T-cell (primary cell): ENCODE data around the gene C2orf72. TPM values are rescaled to one million over a fixed set of nuclear protein-coding genes. Genes with fewer than 3 reads are reported as not detected.

Experiments used
- ATAC-seq, 4 experiments: fragments of 200-7000 bp in 3 of 4; fragments of 150-1000 bp in 1 of 4; cut with Tn5 transposase; replicated peaks in 1 of 4; 1 replicate in 3 of 4; 2 replicates in 1 of 4; pipeline ENCODE4 v1.10.0; 2021; ENCODE audit warnings: moderate library complexity in 3 of 4, mild to moderate bottlenecking in 2 of 4, moderate number of reproducible peaks in 1 of 4
- CTCF ChIA-PET, 2 donors: fragments of 300-600 bp; sonication (Branson Sonifier 250); formaldehyde crosslinking; loops; one replicate each; lab custom pipeline; 2022; ENCODE audit warnings: antibody characterized with exemption in 2 of 2; lab: Charles Lee
- POLR2A ChIA-PET, 2 donors: fragments of 300-600 bp; sonication (Branson Sonifier 250); formaldehyde crosslinking; loops; one replicate each; lab custom pipeline; 2022; ENCODE audit warnings: antibody characterized with exemption in 2 of 2; lab: Charles Lee
- DNase-seq, 35 experiments: peaks; one replicate each; pipeline versions ENCODE4 v3.0.0 to v3.0.0-alpha.2; 2013 to 2023
- H3K27ac ChIP-seq: one replicate; pipeline ENCODE4 v1.5.1; 2013; ENCODE audit warnings: low read length
- H3K27me3 ChIP-seq, 2 experiments: replicated peaks in 1 of 2; 1 replicate in 1 of 2; 2 replicates in 1 of 2; pipeline versions ENCODE4 v1.6.1 to v1.7.0; 2013; ENCODE audit warnings: low read length in 1 of 2, mixed read lengths in 1 of 2; ENCODE audit not compliant: control insufficient read depth in 2 of 2, insufficient read depth in 2 of 2; ENCODE audit errors: extremely low read depth in 1 of 2
- H3K36me3 ChIP-seq, 2 donors: 1 replicate in 1 of 2; 2 replicates in 1 of 2; pipeline versions ENCODE4 v1.6.1 to v1.7.0; 2013; ENCODE audit warnings: low read length in 1 of 2; ENCODE audit not compliant: control insufficient read depth in 2 of 2, insufficient read depth in 1 of 2; ENCODE audit errors: extremely low read depth in 1 of 2
- H3K4me1 ChIP-seq, 2 experiments: 1 replicate in 1 of 2; 2 replicates in 1 of 2; pipeline versions ENCODE4 v1.6.1 to v1.7.0; 2013; ENCODE audit warnings: low read length in 2 of 2, mixed read lengths in 1 of 2; ENCODE audit not compliant: insufficient read depth in 2 of 2, control insufficient read depth in 1 of 2; ENCODE audit errors: extremely low read depth in 1 of 2
- H3K4me3 ChIP-seq, 2 donors: 1 replicate in 1 of 2; 2 replicates in 1 of 2; pipeline versions ENCODE4 v1.5.1 to v1.7.0; 2013; ENCODE audit warnings: mild to moderate bottlenecking in 2 of 2, low read length in 1 of 2, moderate library complexity in 1 of 2; ENCODE audit not compliant: control insufficient read depth in 1 of 2; ENCODE audit errors: extremely low read depth in 1 of 2
- H3K9me3 ChIP-seq: 2 replicates; pipeline ENCODE4 v1.7.0; 2013
- H3K27ac Mint-ChIP-seq, 2 donors: one replicate each; pipeline ENCODE4 v1.8.0; 2020 to 2021; ENCODE audit warnings: mild to moderate bottlenecking in 2 of 2, mixed read lengths in 2 of 2
- H3K27me3 Mint-ChIP-seq, 2 donors: one replicate each; pipeline ENCODE4 v1.8.0; 2021 to 2022; ENCODE audit warnings: mixed read lengths in 2 of 2
- H3K36me3 Mint-ChIP-seq: one replicate; pipeline ENCODE4 v1.8.0; 2021; ENCODE audit warnings: mixed read lengths
- H3K4me1 Mint-ChIP-seq, 3 donors: one replicate each; pipeline ENCODE4 v1.8.0; 2020 to 2022; ENCODE audit warnings: mixed read lengths in 3 of 3, mild to moderate bottlenecking in 1 of 3
- H3K4me3 Mint-ChIP-seq, 3 donors: one replicate each; pipeline ENCODE4 v1.8.0; 2020 to 2022; ENCODE audit warnings: mild to moderate bottlenecking in 3 of 3, mixed read lengths in 3 of 3, moderate library complexity in 3 of 3
- H3K9me3 Mint-ChIP-seq, 3 donors: one replicate each; pipeline ENCODE4 v1.8.0; 2020 to 2022; ENCODE audit warnings: mixed read lengths in 3 of 3
- WGBS: methylation state at CpG from one replicate; pipeline ENCODE4 v1.1.5; 2013; ENCODE audit warnings: missing lambda C conversion rate; ENCODE audit not compliant: insufficient coverage; 5-methylcytosine and 5-hydroxymethylcytosine counted together
- total RNA-seq, 35 experiments: library from RNA in 6 of 35; stranded (reverse) in 6 of 35; fragments of 120-200 nt in 1 of 35; gene quantifications; one replicate each; pipeline versions ENCODE4 v1.2.1 to v1.2.4 and lab custom pipeline; 2013 to 2026

Gene C2orf72
- total RNA-seq, 5 donors from 2014 or later (not counting 1 experiment from before 2014, with no cell fraction given): 0.13 to 0.20 TPM; not detected in 3

GRCh38 chr2:231010201-231010730 is 27.1 kb upstream of the C2orf72 start:
- H3K27me3 Mint-ChIP-seq: peaks cover 7 to 17% of the 10 kb centered on the region in 2 donors
- ATAC-seq: no peak

GRCh38 chr2:231011526-231011925 is 25.8 kb upstream of the C2orf72 start:
- no peak for DNase-seq
- H3K27ac ChIP-seq: no peak overlapping the region
- H3K4me3 ChIP-seq: no peak overlapping the region
- Mint-ChIP-seq H3K27ac (no peak overlapping the region), H3K27me3 (peaks cover 7 to 23% of the 10 kb centered on the region in 2 donors), H3K36me3 (no peaks in the 10 kb centered on the region), H3K4me1 (no peaks in the 10 kb centered on the region), H3K9me3 (no peaks in the 10 kb centered on the region), H3K4me3 (no peak overlapping the region)
- no peaks in the 10 kb centered on the region for H3K4me1 ChIP-seq
- peaks cover 2 to 47% of the 10 kb centered on the region in 2 experiments for H3K27me3 ChIP-seq
- ChIA-PET POLR2A (no interaction called here), CTCF (no interaction called here)
- 100% methylated on average over 1 of the region's 2 CpGs for WGBS
- ATAC-seq: no peak
- no peaks in the 10 kb centered on the region for H3K9me3 ChIP-seq
- H3K36me3 ChIP-seq: no peaks in the 10 kb centered on the region

More at GRCh38 chr2:231010201-231010730, 27.1 kb upstream of the C2orf72 start:
- H3K27me3 ChIP-seq: peaks cover 2 to 34% of the 10 kb centered on the region in 2 experiments
- no peak overlapping the region for H3K4me3 Mint-ChIP-seq
- no peaks in the 10 kb centered on the region for H3K36me3 ChIP-seq
- H3K27ac Mint-ChIP-seq: no peak overlapping the region
- no peak overlapping the region for H3K27ac ChIP-seq
- no peaks in the 10 kb centered on the region for H3K9me3 ChIP-seq
- peaks cover 0 to 4% (median 4%) of the 10 kb centered on the region in 3 donors for H3K9me3 Mint-ChIP-seq
- no peaks in the 10 kb centered on the region for H3K36me3 Mint-ChIP-seq
- POLR2A ChIA-PET: no interaction called here
- H3K4me3 ChIP-seq: no peak overlapping the region
- CTCF ChIA-PET: no interaction called here
- WGBS: 89% methylated on average over 2 of the region's 2 CpGs
- H3K4me1 Mint-ChIP-seq: no peaks in the 10 kb centered on the region
- no peaks in the 10 kb centered on the region for H3K4me1 ChIP-seq
- DNase-seq: no peak

- no peak for ATAC-seq
- WGBS: no CpG with 5 or more reads among the region's 3 CpGs
- POLR2A ChIA-PET: no interaction called here
- no peak for DNase-seq
- Mint-ChIP-seq H3K4me1 (no peaks in the 10 kb centered on the region), H3K27me3 (peaks cover 9 to 30% of the 10 kb centered on the region in 2 donors), H3K4me3 (no peak overlapping the region), H3K9me3 (no peaks in the 10 kb centered on the region), H3K36me3 (no peaks in the 10 kb centered on the region), H3K27ac (no peak overlapping the region)
- CTCF ChIA-PET: no interaction called here
- no peak overlapping the region for H3K27ac ChIP-seq
- peaks cover 2 to 51% of the 10 kb centered on the region in 2 experiments for H3K27me3 ChIP-seq
- no peaks in the 10 kb centered on the region for H3K9me3 ChIP-seq
- H3K4me3 ChIP-seq: no peak overlapping the region
- H3K4me1 ChIP-seq: no peaks in the 10 kb centered on the region
- H3K36me3 ChIP-seq: no peaks in the 10 kb centered on the region
Observed at GRCh38 chr2:231012463-231012862, 24.9 kb upstream of the C2orf72 start.

- H3K27ac Mint-ChIP-seq: no peak overlapping the region
- H3K9me3 ChIP-seq: no peaks in the 10 kb centered on the region
Observed at GRCh38 chr2:231013820-231014219, 23.5 kb upstream of the C2orf72 start.

GRCh38 chr2:231015478-231015877 is 21.8 kb upstream of the C2orf72 start:
- no peaks in the 10 kb centered on the region for H3K36me3 Mint-ChIP-seq
- H3K27me3 Mint-ChIP-seq: peaks cover 12 to 27% of the 10 kb centered on the region in 2 donors
- 77% methylated on average over 6 of the region's 7 CpGs for WGBS
- no peak overlapping the region for H3K27ac Mint-ChIP-seq
- H3K36me3 ChIP-seq: no peaks in the 10 kb centered on the region
- H3K9me3 ChIP-seq: no peaks in the 10 kb centered on the region
- H3K4me3 ChIP-seq: no peak overlapping the region
- H3K9me3 Mint-ChIP-seq: no peaks in the 10 kb centered on the region
- H3K4me3 Mint-ChIP-seq: no peak overlapping the region
- H3K27ac ChIP-seq: no peak overlapping the region
- H3K4me1 ChIP-seq: no peaks in the 10 kb centered on the region
- CTCF ChIA-PET: no interaction called here
- no peaks in the 10 kb centered on the region for H3K4me1 Mint-ChIP-seq
- POLR2A ChIA-PET: no interaction called here
- DNase-seq (no peak), ATAC-seq (no peak)
- peaks cover 2 to 35% of the 10 kb centered on the region in 2 experiments for H3K27me3 ChIP-seq

More at GRCh38 chr2:231013820-231014219, 23.5 kb upstream of the C2orf72 start:
- Mint-ChIP-seq H3K4me3 (no peak overlapping the region), H3K9me3 (no peaks in the 10 kb centered on the region), H3K36me3 (no peaks in the 10 kb centered on the region), H3K4me1 (no peaks in the 10 kb centered on the region), H3K27me3 (peaks cover 10 to 29% of the 10 kb centered on the region in 2 donors)
- peaks cover 2 to 41% of the 10 kb centered on the region in 2 experiments for H3K27me3 ChIP-seq
- no peaks in the 10 kb centered on the region for H3K4me1 ChIP-seq
- CTCF ChIA-PET: no interaction called here
- POLR2A ChIA-PET: no interaction called here
- DNase-seq: no peak
- no peaks in the 10 kb centered on the region for H3K36me3 ChIP-seq
- 0% methylated on average over 1 of the region's 3 CpGs for WGBS
- no peak overlapping the region for H3K4me3 ChIP-seq
- no peak overlapping the region for H3K27ac ChIP-seq
- no peak for ATAC-seq

- no peak overlapping the region for H3K4me3 ChIP-seq
- CTCF ChIA-PET: no interaction called here
Observed at GRCh38 chr2:231015926-231016325, 21.4 kb upstream of the C2orf72 start.

More at GRCh38 chr2:231015926-231016325, 21.4 kb upstream of the C2orf72 start:
- H3K4me1 Mint-ChIP-seq: no peaks in the 10 kb centered on the region
- H3K27ac ChIP-seq: no peak overlapping the region
- H3K27me3 Mint-ChIP-seq: peaks cover 12 to 27% of the 10 kb centered on the region in 2 donors
- H3K36me3 ChIP-seq: no peaks in the 10 kb centered on the region
- H3K4me3 Mint-ChIP-seq: no peak overlapping the region
- WGBS: 100% methylated on average over 1 of the region's 3 CpGs
- no peaks in the 10 kb centered on the region for H3K9me3 Mint-ChIP-seq
- no peak for ATAC-seq
- POLR2A ChIA-PET: no interaction called here
- no peak for DNase-seq
- H3K9me3 ChIP-seq: no peaks in the 10 kb centered on the region
- H3K27ac Mint-ChIP-seq: no peak overlapping the region
- H3K4me1 ChIP-seq: no peaks in the 10 kb centered on the region
- peaks cover 2 to 35% of the 10 kb centered on the region in 2 experiments for H3K27me3 ChIP-seq
- H3K36me3 Mint-ChIP-seq: no peaks in the 10 kb centered on the region
